Activated CD4-positive, alpha-beta T cell treated with anti-CD3 and anti-CD28 coated beads, Interleukin-2, amount 50 U/mL, for 4 hours (primary cell): Measurements from ENCODE around the gene SUV39H2.
"Not testable (repeated sequence)": the region's sequence is repeated elsewhere in the genome, so short reads cannot be mapped to it uniquely, and the experiment has no call there.

Experiments used
- DNase-seq, 2 experiments: peaks; one replicate each; pipeline ENCODE4 v3.0.0-alpha.2; 2020

SUV39H2 gene

DNA sequence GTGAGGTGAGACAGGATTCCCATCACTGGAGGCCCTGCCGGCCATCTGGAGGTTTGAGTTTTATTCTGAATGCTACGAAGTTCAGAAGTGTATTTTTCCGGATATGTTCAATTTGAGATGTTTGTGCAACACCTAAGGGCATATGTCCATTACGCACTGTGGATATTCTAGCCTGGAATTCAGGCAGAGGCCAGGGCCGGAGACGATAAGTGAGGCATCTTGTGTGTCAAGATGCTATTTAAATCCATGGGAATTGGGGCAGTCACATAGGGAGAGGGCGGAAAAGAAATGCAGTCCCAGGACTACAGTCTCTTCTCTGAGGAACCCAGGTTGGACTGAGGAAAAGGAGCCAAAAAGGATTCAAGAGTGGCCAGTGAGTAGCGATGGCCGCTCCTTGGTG, 1.9 kb upstream of the SUV39H2 start:
- no peak for DNase-seq

DNA sequence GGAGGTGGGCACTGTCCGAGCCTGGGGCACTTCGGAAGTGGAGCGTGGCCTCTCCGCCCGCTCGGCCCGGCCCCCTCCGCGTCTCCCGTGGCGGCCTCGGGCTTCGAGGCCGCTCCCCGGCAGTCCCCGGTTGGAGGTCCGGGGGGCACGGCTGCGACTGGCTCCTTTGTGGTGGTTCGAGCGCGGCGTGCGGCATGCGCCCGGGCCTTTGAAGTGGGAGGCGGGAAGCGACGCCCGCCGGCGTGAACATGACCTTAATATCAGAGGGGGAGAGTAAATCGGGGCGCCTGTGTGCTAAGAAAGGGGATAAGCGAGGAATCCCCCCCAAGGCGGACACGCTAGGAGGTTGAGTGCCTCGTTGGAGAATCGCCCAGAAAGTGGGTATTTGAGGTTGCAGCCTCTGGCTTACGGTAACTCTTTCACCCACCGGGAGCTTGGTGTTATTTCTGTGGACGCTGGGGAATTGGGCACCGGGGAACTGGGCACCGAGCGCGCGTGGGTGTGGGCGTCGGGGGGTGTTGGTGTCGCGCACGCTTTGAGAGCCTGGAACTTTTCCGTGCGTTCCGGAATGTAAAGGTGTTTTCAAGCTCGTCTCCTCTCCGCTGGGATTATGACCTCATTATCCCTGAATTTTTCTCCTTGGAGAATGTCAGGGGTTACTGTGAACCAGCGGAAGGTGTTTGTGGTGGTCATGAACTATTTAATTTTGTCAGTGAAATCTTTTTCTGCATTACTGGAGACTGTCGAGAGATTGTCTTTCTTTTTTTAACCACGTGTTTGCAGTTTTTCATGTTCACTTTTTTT, 660 bp downstream of the SUV39H2 start:
- DNase-seq, result peak; percentile 25 to 38

DNA sequence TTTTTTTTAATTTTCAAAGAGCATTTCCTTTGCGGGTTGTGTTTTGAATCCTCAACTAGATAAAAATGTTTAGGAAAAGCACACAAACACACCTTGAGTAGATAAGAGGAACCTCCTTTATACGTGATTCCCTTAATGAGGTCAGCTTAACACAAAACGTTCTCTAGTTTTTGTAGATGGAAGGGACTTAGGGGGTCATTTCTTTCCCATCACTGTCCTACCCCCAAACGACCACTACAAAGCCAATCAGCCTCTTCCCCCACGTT, 1.2 kb downstream of the SUV39H2 start:
- no peak for DNase-seq

DNA sequence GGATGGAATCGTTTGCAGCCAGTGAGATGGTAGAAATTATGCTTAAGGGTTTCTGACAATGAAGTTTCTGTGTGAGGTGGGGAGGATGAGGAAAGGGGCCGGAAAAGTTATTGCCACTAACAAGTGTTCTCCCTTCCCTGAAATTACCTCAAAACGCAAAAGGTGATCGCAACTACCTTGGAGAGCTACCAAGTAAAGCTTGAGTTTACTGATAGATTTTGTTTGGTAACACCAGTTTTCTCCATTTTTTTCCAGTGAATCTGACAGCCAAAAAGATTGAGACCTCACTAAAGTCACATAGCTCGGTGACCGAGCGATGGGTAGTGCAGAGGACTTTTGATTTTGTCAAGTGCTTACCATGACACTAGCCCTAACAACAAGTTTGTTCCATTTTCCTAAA, 1.6 kb downstream of the SUV39H2 start:
- DNase-seq, result no peak

DNA sequence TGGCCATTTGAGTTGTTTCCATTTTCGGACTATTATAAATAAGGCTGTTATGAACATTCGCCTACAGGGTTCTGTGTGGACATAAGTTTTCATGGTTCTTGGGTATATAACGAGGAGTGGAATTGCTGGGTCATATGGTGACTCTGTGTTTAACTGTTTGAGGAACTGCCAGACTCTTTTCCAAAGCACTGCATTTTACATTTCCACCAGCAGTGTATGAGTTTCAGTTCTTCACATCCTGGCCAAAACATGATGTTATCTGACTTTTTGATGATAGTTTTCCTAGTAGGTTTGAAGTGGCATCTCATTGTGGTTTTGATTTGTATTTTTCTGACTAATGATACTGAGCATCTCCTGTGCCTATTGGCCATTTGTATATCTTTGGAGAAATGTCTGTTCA, 5.4 kb downstream of the SUV39H2 start:
- no peak for DNase-seq

DNA sequence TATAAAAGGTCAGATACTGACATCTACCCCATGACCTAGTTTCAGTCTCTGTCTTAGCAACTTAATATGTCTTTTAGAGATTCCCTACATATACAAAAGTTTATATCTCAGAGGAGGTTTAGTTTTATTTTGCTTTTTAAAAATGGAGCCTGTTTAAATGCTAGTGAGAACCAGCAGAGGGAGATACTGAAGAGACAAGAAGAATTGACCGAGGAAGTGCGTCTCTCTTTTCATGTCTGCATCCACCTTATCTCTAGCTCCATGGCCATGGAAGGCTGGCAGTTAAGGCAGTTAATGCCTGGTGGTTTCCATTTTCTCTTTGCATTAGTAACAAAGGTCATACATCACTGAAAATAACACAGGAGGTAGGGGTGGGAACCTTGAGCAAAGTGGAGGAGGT, 10.7 kb downstream of the SUV39H2 start:
- DNase-seq, result no peak

DNA sequence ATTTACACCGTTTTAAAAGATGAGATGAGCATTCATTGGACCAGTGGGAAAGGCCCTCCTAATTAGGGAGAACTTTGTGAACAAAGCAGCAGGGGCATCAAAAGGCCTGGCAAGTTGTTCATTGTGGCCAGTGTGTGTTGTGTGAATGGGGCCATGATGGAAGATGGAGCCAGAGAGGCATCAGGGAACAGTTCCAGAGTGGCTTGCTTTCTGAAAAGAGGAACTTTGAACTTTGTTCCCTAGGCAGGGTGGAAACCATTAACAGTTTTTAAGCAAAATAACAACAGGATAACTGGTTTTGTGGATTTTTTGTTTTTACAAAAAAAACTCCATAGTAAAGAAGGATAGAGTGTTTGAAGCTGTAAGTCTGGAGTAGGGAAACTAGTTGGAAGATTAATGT, 12.5 kb downstream of the SUV39H2 start:
- DNase-seq, result no peak

DNA sequence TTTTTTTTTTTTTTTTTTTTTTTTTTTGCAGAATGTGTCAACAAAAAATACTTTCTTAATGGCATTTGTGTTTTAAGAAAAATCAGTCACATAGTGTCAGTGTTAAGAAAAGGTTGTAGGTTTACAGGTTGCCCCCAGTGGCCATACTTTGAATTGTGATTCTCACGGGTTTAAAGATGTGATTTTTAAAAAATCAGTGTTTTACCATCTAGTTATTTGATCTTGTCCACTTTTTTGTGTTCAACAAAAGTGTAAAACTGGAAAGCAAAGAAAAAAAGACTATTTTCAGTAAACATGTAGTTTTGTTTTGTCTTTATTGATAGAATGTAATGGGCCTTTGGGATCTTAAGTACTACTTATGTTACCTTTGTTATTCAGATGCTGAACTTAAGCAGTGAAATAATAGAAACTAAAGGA, 25.7 kb downstream of the SUV39H2 start:
- DNase-seq, result no peak

DNA sequence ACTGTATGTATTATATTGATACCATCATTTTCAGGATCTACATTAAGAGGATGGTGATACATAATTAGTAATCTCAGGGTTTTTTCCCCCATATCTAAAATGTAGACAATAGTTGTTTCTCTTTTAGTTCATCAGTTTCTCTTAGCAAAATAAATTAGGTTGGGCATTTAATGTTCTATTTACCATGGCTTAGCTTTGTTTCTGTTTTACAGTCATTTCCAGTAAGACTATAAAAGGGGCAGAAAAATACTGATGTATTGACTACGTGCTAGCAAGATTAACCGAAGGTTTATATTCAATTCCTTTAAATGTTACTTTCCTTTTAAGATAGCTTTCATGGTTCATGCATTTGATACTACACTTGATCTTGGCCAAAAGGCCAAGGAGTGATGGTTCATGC, 26.2 kb downstream of the SUV39H2 start:
- DNase-seq, result no peak

DNA sequence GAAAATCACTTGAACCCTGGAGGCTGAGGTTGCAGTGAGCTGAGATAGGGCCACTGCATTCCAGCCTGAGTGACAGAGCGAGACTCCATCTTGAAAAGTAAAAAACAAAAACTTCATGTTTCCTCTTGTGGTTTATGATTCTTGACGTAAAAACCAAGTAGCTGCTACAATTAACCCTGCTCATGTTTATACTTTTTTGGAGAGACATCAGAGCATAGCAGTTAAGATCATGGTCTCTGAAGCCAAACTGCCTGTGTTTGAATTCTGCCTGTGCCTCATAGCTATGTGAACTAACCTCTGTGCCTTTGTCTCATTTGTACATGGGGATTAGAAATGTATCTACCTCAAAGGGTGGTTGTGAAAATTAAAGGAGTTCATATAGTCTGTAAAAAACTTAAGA, 27.2 kb downstream of the SUV39H2 start:
- DNase-seq, result no peak

DNA sequence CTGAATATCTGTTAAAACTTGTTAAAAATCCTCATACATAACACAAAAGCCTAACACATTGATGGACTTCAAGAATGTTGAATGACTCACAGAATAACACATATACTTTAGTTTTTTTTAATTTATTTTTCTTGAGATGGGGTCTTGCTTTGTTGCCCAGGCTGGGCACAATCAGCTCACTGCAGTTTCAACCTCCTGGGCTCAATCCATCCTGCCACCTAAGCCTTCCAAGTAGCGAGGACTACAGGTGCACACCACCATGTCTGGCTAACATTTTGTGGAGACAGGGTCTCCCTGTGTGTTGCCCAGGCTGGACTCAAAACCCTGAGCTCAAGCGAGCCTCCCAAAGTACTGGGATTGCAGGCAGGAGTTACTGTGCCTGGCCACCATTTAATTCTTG, 28.1 kb downstream of the SUV39H2 start:
- no peak for DNase-seq

DNA sequence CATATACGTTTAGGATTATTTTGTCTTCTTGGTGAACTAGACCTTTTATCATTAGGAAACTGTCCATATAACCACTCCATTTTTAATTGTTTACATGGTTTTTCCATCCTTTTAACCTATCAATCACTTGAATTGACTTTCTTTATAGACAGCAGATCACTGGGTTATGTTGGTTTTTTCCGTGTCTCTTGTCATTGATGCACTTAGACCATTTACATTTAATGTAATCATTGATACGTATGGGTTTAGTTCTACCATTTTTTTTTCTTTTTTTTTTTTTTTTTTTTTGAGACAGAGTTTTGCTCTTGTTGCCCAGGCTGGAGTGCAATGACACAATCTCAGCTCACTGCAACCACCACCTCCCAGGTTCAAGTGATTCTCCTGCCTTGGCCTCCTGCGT, 28.9 kb downstream of the SUV39H2 start:
- not testable (repeated sequence) for DNase-seq

DNA sequence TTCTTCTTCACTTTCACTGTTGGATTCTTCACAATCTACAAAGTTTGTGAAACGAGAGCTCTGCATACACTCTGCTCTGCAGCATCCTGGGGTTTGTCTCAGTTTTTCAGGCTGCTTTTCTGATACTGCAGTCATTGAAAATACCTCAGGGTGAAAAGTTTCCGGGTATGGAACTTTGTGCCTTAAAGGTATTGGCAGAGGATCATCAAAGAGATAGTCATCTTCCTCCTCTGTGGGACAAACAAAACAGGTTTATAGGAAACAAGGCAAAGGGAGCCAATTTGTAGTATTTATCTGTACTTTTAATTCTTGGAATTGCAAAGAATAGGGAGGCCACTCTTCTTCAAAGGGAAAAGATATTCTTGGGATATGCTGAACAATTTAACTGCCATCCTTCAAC, 30.4 kb downstream of the SUV39H2 start:
- DNase-seq, result no peak

DNA sequence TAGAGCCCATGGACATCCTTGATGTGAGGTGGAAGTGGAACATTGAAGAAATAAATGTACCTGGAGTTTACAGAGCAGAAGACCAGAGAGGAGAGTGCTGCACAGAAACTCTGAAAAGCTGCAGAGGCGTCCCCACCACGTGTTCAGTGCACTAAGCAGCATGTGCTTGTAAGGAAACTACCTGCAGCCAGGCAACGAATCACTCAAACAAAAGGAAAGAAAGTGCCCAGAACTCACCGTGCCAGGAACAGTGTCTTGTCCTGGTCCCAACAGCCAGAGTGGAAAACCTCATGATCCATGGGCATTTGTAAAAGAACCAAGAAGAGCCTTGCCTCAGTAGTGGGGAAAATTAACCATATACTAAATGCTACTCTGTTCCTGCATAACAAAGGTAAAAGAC, 32.3 kb downstream of the SUV39H2 start:
- no peak for DNase-seq

DNA sequence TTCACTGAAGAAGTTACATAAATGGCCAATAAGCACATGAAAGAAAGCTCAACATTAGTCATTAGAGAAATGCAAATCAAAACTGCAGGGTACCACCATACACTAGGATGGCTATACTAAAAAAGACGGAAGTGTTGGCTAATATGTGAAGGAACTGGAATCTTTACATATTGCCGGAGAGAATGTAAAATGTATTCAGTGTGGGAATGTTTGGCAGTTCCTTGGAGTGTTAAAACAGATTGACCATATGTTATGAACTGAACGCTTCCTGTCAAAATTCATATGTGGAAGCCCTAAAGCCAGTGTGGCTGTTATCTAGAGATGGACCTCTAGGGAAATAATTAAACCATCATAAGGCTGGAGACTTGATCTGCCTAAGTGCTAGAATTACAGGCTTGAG, 33.1 kb downstream of the SUV39H2 start:
- no peak for DNase-seq

DNA sequence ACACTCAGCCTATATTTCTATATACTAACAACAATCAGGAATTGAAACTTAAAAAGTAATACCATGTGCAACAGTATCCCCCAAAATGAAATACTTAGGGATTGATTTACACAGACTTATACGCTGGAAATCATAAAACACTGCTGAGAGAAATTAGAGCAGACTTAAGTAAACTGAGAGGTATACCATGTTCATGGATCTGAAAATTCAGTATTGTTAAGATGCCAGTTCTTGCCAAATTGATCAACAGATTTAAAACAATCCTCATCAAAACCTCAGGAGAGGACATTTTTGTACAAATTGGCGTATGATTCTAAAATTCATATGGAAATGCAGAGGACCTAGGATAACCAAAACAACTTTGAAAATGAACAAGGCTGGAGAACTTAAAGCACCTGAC, 37.9 kb downstream of the SUV39H2 start:
- no peak for DNase-seq

DNA sequence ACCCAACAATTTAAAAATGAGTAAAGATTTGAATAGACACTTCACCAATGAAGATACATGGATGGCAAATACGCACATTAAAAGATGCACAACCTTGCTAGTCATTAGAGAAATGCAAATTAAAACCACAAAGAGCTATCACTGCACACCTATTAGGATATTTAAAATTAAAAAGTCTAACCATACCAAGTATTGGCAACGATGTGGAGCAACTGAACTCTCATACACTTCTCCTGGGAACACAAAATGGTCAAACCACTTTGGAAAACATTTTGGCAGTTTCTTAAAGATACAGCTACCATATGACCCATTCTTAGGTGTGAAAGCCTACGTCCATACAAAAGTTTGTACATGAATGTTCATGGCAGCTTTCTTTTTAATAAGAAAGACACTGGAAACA, 39.2 kb downstream of the SUV39H2 start:
- DNase-seq, result no peak

DNA sequence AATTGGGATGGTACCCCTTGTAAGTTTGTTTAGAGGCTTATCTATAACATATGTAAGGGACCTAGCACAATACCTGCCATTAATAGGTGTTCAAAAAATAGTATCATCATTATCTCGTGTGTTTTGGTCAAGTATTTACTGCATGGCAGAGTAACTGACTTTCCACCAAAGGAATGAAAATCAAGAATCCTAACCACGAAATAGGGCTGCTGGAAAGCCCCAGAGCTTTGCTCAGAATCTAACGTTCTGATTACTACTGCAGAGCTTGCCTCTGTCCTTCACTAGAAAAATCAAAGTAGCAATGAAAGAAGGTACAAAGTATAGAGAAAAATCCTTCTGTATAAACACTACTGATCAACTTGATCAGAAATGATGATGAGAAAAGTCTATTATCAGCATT, 40.3 kb downstream of the SUV39H2 start:
- DNase-seq, result no peak

DNA sequence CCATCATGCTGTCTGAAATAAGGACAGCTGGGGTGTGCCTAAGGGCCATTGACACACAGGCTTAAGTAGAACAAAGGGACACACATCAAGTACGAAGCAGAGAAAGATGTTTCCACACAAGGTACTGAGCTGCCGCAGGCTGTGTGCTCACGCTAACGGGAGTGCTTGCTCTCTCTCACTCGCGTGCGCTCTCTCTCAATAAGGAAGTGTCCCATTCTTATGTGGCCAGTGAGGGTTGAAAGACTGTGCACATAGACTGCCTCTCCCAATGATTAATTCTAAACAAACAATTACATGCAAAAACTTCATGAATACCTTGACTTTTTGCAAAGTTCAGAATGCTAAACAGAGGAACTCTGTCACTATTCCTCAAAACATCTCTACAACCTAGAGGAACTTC, 45.3 kb downstream of the SUV39H2 start:
- no peak for DNase-seq

DNA sequence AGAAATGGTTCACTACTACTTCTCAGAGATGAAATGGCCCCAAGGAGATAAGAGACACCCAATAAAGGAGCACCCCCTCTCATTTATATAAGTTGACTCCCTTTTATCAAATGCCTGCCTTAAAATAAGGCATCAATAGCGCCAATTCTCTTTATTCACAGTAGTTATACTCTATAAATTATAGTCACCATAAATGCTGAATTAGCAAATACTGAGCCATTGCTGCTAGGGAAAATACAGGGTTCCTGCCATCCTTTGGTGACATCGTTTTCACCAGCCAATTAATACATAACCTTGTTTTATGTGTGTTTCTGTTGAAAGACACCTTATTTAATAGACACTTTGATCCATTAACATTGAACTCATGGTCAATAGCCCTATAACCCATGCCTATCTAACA, 46.6 kb downstream of the SUV39H2 start:
- no peak for DNase-seq

DNA sequence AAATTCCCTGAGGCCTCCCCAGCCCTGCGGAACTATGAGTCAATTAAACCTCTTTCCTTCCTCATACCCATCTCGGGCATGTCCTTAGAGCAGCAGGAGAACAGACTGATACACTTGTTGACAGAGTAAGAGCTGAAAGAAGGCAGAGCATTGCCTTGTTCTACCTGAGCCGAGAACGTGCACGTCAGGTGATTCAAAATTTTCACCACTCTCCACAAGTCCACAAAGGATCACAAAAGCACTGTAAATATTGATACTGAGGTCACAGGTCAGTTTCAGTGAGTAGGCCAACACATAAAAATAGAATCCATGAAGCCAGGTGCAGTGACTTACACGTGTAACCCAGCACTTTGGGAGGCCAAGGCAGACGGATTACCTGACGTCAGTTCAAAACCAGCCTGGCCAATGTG, 47.4 kb downstream of the SUV39H2 start:
- DNase-seq, result no peak

DNA sequence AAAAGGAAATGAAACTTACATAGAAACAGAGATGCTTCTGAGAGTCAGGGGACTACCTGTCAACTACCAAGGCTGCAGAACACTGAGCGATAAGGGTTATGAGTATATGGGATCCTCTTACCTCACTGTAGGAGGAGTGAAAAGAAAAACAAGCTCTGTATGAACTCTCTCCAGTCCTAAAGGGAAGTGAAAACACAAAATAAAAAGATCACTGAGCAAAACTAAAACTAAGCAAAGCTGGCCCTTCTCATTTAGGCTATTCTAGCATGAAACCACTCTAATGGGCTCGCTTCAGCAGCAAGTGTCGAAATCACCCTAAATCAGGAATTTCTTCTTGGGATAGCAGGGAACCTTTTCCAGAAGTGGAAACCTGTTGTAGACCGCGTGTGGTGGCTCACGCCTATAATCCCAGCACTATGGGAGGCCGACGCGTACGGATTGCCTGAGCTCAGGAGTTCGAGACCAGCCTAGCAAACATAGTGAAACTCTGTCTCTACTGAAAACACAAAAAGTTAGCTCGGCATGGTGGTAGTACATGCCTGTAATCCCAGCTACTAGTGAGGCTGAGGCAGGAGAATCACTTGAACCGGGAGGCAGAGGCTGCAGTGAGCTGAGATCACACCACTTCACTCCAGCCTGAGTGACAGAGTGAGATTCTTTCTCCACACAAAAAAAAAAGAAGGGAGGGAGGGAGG, 48.2 kb downstream of the SUV39H2 start:
- no peak for DNase-seq

DNA sequence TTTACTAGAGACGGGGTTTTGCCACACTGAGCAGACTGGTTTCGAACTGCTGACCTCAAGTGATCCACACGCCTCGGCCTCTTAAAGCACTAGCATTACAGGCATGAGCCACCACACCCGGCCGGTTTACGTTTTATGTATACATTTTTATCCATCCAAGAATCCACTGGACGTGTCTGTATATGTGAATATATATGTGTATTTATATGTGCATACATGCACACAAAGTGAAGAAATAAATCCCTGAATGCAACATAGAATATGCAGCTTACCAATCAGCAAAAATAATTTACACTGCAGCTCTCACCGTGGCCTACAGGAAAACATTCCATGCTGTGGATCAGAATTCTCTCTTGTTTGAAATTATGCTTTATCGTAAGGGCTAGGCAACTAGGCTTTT, 51.9 kb downstream of the SUV39H2 start:
- no peak for DNase-seq

DNA sequence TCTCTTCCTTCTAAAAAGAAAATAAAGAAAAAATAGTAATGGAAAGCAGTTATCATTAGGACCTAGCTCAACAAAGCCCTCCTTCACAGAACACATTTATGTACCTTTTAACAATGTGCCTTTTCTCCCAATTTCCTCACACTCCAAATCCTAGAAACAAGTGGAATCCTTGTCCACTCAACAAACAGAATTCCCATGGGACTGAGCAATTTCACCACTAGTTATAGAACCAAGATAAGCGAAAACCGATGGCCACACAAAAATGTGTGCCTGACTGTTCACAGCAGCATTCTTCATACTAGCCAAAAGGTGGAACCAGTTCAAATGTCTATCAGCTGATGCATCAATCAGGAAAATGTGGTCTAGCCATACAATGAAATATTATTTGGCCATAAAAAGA, 57.9 kb downstream of the SUV39H2 start:
- no peak for DNase-seq

DNA sequence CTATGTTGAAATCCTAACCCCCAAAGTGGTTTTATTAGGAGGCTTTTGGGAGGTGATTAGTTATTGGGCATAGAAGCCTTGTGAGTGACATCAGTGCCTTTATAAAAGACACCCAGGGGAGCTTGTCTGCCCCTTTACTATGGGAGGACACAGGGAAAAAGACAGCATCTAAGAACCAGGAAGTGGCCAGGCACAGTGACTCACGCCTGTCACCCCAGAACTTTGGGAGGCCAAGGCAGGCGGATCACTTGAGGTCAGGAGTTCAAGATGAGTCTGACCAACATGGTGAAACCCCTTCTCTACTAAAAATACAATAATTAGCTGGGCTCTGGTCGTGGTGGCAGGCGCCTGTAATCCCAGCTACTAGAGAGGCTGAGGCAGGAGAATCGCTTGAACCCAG, 60.3 kb downstream of the SUV39H2 start:
- DNase-seq, result not testable (repeated sequence)
